ENCODE data around the gene DNAJB1.
A peak's percentile ranks its signal among the peaks of the same experiment; 100 is the strongest.

DNAJB1 gene

GRCh38 chr19:14503285-14503684 lies 14.9 kb downstream of the DNAJB1 start:
- Histone ChIP-seq H3K36me3 (ENCODE audit: insufficient read depth, low read length) (no peaks in the 10 kb centered on the region), H3K4me3 (ENCODE audit: low read length) (no peak overlapping the region), H3K27me3 (ENCODE audit: control insufficient read depth, insufficient read depth, low read length) (no peaks in the 10 kb centered on the region), H3K4me1 (ENCODE audit: control insufficient read depth, insufficient read depth, low read length) (peaks cover 36% of the 10 kb centered on the region), H3K4me2 (ENCODE audit: low read length) (no peak overlapping the region), H3K9me3 (replicated peaks; ENCODE audit: low read length) (no peaks in the 10 kb centered on the region), H3K9ac (ENCODE audit: low read depth, low read length) (no peak overlapping the region)

GRCh38 chr19:14502334-14503092 lies 15.7 kb downstream of the DNAJB1 start:
- Histone ChIP-seq H3K4me2 (ENCODE audit: low read length) (no peak overlapping the region), H3K9me3 (replicated peaks; ENCODE audit: low read length) (no peaks in the 10 kb centered on the region), H3K4me1 (ENCODE audit: control insufficient read depth, insufficient read depth, low read length) (peaks cover 32% of the 10 kb centered on the region), H3K27me3 (ENCODE audit: control insufficient read depth, insufficient read depth, low read length) (no peaks in the 10 kb centered on the region), H3K9ac (ENCODE audit: low read depth, low read length) (no peak overlapping the region), H3K4me3 (ENCODE audit: low read length) (no peak overlapping the region), H3K36me3 (ENCODE audit: insufficient read depth, low read length) (no peaks in the 10 kb centered on the region)

GRCh38 chr19:14497228-14497921 lies 20.8 kb downstream of the DNAJB1 start:
- H3K4me3 ChIP-seq (ENCODE audit: low read length), result peak overlapping the region; percentile 66
- H3K27me3 ChIP-seq (ENCODE audit: control insufficient read depth, insufficient read depth, low read length), result no peaks in the 10 kb centered on the region
- no peak overlapping the region for H3K9ac ChIP-seq (ENCODE audit: low read depth, low read length)
- H3K4me2 ChIP-seq (ENCODE audit: low read length), result peak overlapping the region; percentile 81
- H3K36me3 ChIP-seq (ENCODE audit: insufficient read depth, low read length), result peaks cover 3% of the 10 kb centered on the region
- peaks cover 24% of the 10 kb centered on the region for H3K4me1 ChIP-seq (ENCODE audit: control insufficient read depth, insufficient read depth, low read length)
- no peaks in the 10 kb centered on the region for H3K9me3 ChIP-seq (replicated peaks; ENCODE audit: low read length)

GRCh38 chr19:14496834-14497227 lies 21.4 kb downstream of the DNAJB1 start:
- Histone ChIP-seq H3K27me3 (ENCODE audit: control insufficient read depth, insufficient read depth, low read length) (no peaks in the 10 kb centered on the region), H3K36me3 (ENCODE audit: insufficient read depth, low read length) (peaks cover 6% of the 10 kb centered on the region), H3K9ac (ENCODE audit: low read depth, low read length) (peak overlapping the region; percentile 55), H3K9me3 (replicated peaks; ENCODE audit: low read length) (no peaks in the 10 kb centered on the region), H3K4me2 (ENCODE audit: low read length) (peak overlapping the region; percentile 81), H3K4me3 (ENCODE audit: low read length) (peak overlapping the region; percentile 66), H3K4me1 (ENCODE audit: control insufficient read depth, insufficient read depth, low read length) (peaks cover 23% of the 10 kb centered on the region)

GRCh38 chr19:14496029-14496833 lies 22.0 kb downstream of the DNAJB1 start, which contains the start of gene GIPC1:
Gene GIPC1 (minus strand): TSS chr19:14496127. CDS start chr19:14482976, 13,151 bp downstream.
- peaks cover 23% of the 10 kb centered on the region for H3K4me1 ChIP-seq (ENCODE audit: control insufficient read depth, insufficient read depth, low read length)
- H3K4me3 ChIP-seq (ENCODE audit: low read length), result peak within 1 kb of the TSS; percentile 83
- H3K36me3 ChIP-seq (ENCODE audit: insufficient read depth, low read length), result peaks cover 12% of the 10 kb centered on the region
- H3K9me3 ChIP-seq (replicated peaks; ENCODE audit: low read length), result no peaks in the 10 kb centered on the region
- H3K9ac ChIP-seq (ENCODE audit: low read depth, low read length), result peak within 1 kb of the TSS; percentile 78
- no peaks in the 10 kb centered on the region for H3K27me3 ChIP-seq (ENCODE audit: control insufficient read depth, insufficient read depth, low read length)
- peak within 1 kb of the TSS; percentile 95 for H3K4me2 ChIP-seq (ENCODE audit: low read length)

- H3K4me3 ChIP-seq (ENCODE audit: low read length), result peak overlapping the region; percentile 83
These were observed 22.5 kb downstream of the DNAJB1 start for GRCh38 chr19:14495672-14496028.

GRCh38 chr19:14494910-14495671 lies 23.1 kb downstream of the DNAJB1 start:
- peak overlapping the region; percentile 78 for H3K9ac ChIP-seq (ENCODE audit: low read depth, low read length)
- H3K9me3 ChIP-seq (replicated peaks; ENCODE audit: low read length), result no peaks in the 10 kb centered on the region
- peaks cover 23% of the 10 kb centered on the region for H3K4me1 ChIP-seq (ENCODE audit: control insufficient read depth, insufficient read depth, low read length)
- H3K36me3 ChIP-seq (ENCODE audit: insufficient read depth, low read length), result peaks cover 12% of the 10 kb centered on the region
- peak overlapping the region; percentile 95 for H3K4me2 ChIP-seq (ENCODE audit: low read length)
- H3K4me3 ChIP-seq (ENCODE audit: low read length), result peak overlapping the region; percentile 83
- no peaks in the 10 kb centered on the region for H3K27me3 ChIP-seq (ENCODE audit: control insufficient read depth, insufficient read depth, low read length)

More at GRCh38 chr19:14495672-14496028, 22.5 kb downstream of the DNAJB1 start:
- H3K9me3 ChIP-seq (replicated peaks; ENCODE audit: low read length), result no peaks in the 10 kb centered on the region
- peak overlapping the region; percentile 95 for H3K4me2 ChIP-seq (ENCODE audit: low read length)
- peaks cover 23% of the 10 kb centered on the region for H3K4me1 ChIP-seq (ENCODE audit: control insufficient read depth, insufficient read depth, low read length)
- H3K9ac ChIP-seq (ENCODE audit: low read depth, low read length), result peak overlapping the region; percentile 78
- H3K36me3 ChIP-seq (ENCODE audit: insufficient read depth, low read length), result peaks cover 12% of the 10 kb centered on the region
- H3K27me3 ChIP-seq (ENCODE audit: control insufficient read depth, insufficient read depth, low read length), result no peaks in the 10 kb centered on the region

GRCh38 chr19:14494411-14494810 lies 23.8 kb downstream of the DNAJB1 start:
- H3K9ac ChIP-seq (ENCODE audit: low read depth, low read length), result peak overlapping the region; percentile 78
- H3K4me3 ChIP-seq (ENCODE audit: low read length), result peak overlapping the region; percentile 83
- peaks cover 23% of the 10 kb centered on the region for H3K4me1 ChIP-seq (ENCODE audit: control insufficient read depth, insufficient read depth, low read length)

GRCh38 chr19:14492756-14493337 lies 25.4 kb downstream of the DNAJB1 start:
- H3K9ac ChIP-seq (ENCODE audit: low read depth, low read length), result no peak overlapping the region
- H3K4me3 ChIP-seq (ENCODE audit: low read length), result no peak overlapping the region
- H3K4me2 ChIP-seq (ENCODE audit: low read length), result no peak overlapping the region
- peaks cover 26% of the 10 kb centered on the region for H3K36me3 ChIP-seq (ENCODE audit: insufficient read depth, low read length)
- H3K27me3 ChIP-seq (ENCODE audit: control insufficient read depth, insufficient read depth, low read length), result no peaks in the 10 kb centered on the region
- no peaks in the 10 kb centered on the region for H3K9me3 ChIP-seq (replicated peaks; ENCODE audit: low read length)
- H3K4me1 ChIP-seq (ENCODE audit: control insufficient read depth, insufficient read depth, low read length), result peaks cover 22% of the 10 kb centered on the region

More at GRCh38 chr19:14494411-14494810, 23.8 kb downstream of the DNAJB1 start:
- no peaks in the 10 kb centered on the region for H3K27me3 ChIP-seq (ENCODE audit: control insufficient read depth, insufficient read depth, low read length)
- H3K4me2 ChIP-seq (ENCODE audit: low read length), result peak overlapping the region; percentile 95
- peaks cover 16% of the 10 kb centered on the region for H3K36me3 ChIP-seq (ENCODE audit: insufficient read depth, low read length)
- no peaks in the 10 kb centered on the region for H3K9me3 ChIP-seq (replicated peaks; ENCODE audit: low read length)

- Histone ChIP-seq H3K27me3 (ENCODE audit: control insufficient read depth, insufficient read depth, low read length) (no peaks in the 10 kb centered on the region), H3K9ac (ENCODE audit: low read depth, low read length) (no peak overlapping the region), H3K36me3 (ENCODE audit: insufficient read depth, low read length) (peaks cover 36% of the 10 kb centered on the region), H3K9me3 (replicated peaks; ENCODE audit: low read length) (no peaks in the 10 kb centered on the region), H3K4me2 (ENCODE audit: low read length) (no peak overlapping the region), H3K4me3 (ENCODE audit: low read length) (no peak overlapping the region), H3K4me1 (ENCODE audit: control insufficient read depth, insufficient read depth, low read length) (no peaks in the 10 kb centered on the region)
These were observed 30.6 kb downstream of the DNAJB1 start for GRCh38 chr19:14487370-14488125.

All from skeletal muscle satellite cell (primary cell).